Hepatic stellate cell (primary cell): ENCODE results near the gene ZWINT.
A peak's percentile ranks its signal among the peaks of the same experiment; 100 is the strongest.

Experiments used
- DNase-seq: peaks from one replicate; pipeline ENCODE4 v3.0.0; 2011; ENCODE audit warnings: low spot score

Gene ZWINT, protein sequence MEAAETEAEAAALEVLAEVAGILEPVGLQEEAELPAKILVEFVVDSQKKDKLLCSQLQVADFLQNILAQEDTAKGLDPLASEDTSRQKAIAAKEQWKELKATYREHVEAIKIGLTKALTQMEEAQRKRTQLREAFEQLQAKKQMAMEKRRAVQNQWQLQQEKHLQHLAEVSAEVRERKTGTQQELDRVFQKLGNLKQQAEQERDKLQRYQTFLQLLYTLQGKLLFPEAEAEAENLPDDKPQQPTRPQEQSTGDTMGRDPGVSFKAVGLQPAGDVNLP

DNA sequence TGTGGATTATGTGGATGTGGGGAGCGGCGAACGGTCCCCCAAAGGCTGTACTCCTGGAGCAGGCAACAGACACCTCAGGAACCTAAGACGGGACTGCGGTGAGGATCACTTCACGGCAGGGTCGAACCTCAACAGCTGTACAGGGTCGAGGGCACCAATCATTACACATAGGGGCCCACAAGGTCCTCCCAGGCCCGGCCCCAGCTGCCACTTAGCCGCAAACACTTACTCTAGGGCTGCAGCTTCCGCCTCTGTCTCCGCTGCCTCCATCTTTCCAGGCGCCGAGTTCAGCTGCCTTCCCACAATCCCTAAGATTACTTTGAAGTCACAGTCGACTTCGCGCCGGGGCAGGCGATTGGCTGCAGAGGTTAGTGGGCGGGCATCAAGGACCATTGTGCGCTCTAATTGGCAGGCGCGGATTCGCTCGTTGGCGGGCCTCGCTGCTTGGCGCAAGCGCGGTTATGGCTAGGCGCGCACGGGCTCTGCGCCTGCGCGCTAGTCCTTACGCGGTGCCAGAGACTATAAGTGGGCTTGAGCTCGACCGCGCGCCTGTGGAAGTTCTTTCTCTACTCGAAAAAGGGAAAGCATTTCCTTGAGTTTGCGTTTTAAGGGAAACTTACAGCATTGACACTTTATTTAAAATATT lies at the start of gene ZWINT:
Gene ZWINT, minus strand, starts transcription at position 293 of the 646 bp plus-strand sequence. Its CDS starts 23 bp downstream, at position 270.
- DNase-seq = peak; percentile 92

DNA sequence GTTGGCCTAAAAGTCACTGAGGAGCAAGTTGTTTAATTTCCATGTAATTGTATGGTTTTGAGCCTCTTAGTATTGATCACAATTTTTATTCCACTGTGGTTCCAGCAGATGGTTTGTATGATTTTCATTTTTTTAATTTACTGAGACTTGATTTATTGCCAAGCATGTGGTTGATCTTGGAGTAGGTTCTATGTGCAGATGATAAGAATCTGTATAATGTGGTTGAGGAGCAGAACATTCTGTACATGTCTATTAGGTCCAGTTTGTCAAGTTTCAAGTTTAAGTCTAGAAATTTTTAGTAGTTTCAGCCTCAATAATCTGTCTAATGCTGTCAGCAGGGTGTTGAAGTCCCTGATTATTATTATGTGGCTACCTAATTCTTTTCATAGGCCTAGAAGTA lies 22.7 kb upstream of the ZWINT start:
- no peak for DNase-seq

DNA sequence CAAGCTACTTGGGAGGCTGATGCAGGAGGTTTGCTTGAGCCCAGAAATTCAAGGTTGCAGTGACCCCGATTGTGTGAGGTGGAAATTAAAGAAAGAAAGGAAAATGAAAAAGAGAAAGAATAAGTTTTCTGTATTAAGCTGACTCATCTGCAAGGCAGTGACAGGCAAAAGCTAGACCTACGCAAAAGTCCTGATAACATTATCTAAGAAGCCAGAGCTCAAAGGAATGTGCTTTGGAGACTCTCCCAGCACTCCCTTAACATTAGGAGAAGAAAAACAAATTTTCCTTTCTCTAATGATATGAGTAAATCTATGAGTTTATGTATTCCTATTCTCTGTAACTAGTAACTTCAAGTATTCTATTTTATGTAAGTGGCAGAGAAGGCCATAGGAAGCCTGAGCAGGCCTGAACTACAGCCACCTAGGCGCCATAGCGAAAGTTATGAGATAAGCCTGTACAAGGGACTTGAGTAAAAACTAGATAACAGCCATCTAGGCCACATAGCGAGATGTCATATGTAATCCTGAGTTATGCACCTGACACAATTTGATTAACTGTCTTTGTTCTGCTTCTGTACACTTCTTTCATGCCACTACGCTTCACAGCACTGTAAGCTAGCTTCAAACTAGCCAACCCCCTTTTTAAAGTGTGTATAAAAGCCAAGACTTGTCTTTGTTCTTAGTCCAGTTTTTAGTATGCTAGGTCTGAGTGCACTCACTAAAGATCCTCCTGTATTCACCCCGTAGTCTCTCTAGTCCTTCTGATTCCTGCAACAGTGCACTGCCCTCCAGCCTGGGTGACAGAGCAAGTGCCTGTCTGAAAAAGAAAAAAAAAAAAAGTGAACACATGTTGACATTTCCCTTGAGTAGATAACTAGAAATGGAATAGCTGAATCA lies 9.4 kb upstream of the ZWINT start:
- no peak for DNase-seq

DNA sequence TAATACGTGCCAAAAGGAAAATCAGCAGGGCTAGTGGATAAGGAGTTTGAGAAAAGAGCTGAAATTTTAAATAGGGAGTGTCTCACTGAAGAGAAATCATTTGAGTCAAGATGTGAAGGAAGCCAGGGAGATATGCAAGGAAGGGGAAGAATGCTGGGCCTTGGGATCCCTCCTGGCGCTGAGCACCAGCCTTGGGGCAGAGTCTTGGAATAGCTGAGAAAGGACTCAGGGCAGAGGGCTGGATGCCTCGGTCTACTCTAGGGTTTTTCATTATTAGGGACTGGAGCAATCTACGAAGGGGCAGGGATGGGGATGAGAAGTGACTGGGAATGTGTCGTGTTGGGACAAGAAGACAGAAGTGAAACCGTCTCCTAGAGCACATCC lies 484 bp downstream of the ZWINT start:
- DNase-seq = no peak

DNA sequence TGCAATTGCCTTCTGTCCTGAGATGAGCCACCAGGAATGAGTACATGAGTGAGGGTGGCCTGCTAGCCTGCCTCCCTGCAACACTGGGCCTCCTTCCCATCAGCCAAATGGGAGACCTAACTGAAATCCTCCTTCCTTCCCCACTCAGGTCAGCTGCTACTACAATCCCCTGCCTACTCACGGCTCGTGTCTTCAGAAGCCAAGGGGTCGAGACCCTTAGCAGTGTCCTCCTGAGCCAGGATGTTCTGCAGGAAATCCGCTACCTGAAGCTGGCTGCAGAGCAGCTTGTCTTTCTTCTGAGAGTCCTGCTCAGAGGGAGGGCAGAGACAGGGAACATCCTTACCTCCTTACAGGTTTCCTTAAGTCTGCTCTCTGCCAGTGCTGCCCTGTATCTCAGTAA lies 1.2 kb downstream of the ZWINT start:
- no peak for DNase-seq

DNA sequence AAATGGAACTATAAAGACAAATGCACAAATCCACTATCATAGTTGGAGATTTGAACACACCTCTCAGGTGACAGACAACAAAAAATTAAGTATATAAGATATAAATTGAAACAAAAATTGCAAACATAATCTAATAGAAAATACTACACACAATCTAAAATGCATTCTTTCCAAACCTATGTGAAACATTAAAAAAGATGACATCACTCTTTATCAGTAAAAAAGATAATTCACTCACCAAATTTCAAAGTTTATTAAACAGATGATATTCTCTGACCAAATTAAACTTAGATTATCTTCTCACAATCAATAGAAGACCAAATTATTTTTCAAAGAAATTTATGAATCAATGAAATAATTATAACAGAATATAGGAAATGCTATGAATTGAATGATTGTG lies 4.0 kb downstream of the ZWINT start:
- DNase-seq = no peak

DNA sequence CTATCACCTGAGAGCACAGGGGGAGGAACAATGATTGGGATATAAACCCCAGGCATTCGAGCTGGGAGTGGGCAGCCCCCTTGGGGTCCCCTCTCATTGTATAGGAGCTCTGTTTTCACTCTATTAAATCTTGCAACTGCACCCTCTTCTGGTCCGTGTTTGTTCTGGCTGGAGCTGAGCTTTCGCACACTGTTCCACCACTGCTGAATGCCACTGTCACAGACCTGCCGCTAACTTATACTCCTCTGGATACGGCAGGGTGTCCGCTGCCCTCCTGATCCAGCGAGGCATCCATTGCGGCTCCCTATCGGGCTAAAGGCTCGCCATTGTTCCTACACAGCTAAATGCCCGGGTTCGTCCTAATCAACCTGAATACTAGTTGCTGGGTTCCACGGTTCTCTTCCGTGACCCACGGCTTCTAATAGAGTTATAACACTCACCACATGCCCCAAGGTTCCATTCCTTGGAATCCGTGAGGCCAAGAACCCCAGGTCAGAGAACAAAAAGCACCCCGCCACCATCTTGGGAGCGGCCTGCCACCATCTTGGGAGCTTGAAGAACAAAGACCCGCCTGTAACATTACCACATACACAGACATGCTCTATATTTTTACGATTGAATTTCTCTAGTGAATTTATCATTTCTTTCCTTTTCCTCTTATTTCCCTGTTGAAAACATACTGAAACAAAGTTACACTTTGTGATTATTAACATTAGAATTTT lies 9.0 kb downstream of the ZWINT start:
- DNase-seq = no peak

DNA sequence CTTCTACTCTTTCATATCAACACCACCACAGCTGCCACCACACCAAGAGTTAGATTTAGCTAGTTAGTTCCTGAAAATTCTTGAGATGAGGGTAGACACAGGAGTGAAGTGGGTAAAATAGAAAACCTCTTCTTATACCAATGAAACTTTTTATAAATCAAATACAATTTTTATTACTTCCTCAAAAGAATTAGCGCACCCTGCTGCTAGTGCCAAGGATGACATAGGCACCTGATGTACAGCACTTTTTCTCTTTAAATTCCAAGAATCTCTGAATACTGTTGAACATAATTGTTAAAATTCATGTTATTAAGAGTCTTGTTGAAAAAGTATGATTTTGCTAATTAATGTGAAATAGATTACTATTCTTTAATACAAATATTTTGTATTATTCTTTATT lies 11.4 kb downstream of the ZWINT start:
- DNase-seq = no peak

DNA sequence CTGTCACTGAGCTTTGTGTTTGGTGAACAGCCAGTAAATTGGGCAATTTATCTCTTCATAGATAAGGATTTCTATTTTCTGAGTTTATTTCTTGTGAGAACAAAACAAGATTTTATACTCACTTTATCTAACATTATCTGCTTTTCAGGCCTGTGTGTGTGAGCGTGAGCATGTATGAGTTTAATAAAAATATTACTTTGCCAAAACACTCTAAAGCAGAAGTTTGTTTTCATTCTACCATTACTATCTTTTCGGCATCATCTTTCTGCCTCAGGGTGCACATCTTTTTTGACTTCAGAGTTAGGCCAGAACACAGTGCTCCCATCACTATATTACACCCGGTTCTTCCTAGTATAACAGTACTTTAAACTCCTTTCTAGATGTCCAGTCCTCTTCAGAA lies 13.0 kb downstream of the ZWINT start:
- no peak for DNase-seq

DNA sequence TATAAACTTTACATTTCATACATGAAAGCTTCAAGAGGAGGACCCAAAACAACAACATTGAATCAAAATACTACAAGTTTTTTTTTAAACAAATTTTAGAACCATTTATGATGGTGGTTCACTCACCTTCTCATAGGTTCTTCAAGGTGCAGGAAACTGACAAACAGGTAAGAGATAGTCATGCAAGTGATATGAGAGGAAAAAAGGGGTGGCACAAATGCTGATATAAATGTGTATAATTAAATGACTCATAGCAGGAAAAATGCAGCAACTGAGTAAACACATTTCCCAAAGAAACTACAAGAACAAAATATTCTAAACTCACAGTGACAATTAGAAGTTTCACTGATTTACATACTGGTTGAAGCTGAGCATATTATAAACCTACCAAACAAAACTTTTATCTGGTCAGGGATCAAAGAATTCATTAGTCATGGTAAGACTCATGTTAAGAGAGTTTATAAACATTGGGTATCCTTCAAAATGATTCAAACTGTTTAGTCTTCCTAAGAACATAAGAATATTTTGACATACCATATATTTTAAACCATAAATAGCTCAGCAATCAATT lies 14.1 kb downstream of the ZWINT start:
- peak; percentile 3 for DNase-seq

DNA sequence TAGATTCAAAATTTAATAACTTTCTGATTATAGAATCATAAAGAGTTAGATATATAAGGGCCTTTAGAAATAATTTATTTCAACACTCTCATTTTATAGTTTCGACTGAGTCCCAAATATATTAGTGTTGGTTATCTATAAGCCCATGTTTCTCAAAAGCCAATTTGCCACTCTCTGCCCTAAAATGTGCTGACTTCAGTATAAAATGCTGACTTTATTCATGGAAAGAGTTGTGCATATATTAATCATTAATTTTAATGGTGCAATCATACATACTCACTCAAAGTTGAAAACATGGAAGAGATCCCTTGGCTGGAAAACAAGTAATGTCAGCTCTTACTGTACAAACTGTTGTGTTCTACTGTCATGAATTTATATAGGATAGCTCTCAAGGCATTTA lies 19.4 kb downstream of the ZWINT start:
- no peak for DNase-seq

DNA sequence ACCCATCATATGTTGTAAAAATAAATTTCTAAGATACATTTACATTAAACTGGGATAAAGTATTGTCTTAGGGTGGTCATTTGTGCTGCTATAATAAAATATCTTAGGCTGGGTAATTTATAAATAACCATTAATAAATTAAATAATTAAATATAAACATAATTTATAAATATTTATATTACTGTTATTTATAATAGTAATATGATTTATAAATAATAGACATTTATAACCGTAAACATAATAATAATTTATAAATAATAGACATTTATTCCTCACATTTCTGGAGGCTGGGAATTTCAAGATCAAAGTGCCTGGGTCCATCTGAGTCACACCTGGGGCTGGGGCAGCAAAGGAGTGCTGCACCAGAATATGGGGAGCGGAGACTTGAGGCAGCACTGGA lies 31.1 kb downstream of the ZWINT start:
- no peak for DNase-seq

DNA sequence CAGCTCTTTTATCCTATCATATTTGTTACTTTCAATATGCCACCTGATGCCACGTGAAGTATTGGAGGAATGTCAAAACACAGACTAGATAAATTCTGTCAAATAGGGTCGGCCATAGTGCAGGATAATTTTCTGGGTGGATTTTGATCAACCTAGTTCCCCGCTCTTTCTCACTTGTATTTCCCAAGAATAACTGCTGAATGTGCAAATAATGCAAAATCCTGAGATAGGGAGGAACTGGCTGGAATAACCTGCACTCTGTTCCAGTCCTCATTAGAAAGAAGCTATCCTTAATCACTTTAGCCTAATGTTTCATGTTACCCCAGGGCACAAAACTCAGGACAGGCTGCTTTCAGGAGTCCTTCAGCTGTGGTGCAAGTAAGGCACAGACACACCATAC lies 33.9 kb downstream of the ZWINT start:
- no peak for DNase-seq

DNA sequence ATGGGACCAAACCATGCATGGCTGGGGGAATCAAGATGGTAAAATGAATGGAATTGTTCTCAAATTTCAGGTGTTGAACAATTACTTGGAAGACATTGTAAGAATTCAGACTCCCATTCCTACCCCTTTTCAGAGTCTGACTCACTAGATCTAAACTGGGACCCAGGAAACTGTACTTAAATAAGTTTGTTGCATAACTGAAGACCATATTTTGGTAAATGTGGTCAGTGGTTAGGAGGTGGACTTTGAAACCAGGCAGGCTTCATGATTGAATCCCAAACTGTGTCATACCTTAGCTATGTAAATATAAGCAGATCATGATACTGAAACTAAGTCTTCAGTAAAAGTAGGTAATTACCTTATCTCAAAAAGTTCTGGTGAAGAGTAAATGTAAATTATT lies 41.7 kb downstream of the ZWINT start:
- no peak for DNase-seq

DNA sequence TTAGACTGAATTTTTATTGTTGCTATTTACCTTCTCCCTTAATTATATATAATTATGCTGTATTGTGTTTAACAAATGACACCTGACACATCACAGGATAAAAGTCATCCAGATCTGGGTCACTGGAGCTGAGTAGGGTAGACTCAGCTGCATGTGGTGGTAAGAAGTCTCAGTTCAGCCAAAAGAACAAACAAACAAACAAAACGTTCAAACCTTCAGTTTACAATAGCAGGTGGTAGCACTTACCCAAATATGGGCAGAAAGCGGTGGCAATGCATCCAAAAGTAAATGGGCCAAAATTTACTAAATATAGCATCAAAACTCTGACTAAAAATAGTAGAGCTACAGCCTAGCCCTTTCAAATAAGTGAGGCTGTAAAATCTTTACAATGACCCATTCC lies 42.2 kb downstream of the ZWINT start:
- no peak for DNase-seq

DNA sequence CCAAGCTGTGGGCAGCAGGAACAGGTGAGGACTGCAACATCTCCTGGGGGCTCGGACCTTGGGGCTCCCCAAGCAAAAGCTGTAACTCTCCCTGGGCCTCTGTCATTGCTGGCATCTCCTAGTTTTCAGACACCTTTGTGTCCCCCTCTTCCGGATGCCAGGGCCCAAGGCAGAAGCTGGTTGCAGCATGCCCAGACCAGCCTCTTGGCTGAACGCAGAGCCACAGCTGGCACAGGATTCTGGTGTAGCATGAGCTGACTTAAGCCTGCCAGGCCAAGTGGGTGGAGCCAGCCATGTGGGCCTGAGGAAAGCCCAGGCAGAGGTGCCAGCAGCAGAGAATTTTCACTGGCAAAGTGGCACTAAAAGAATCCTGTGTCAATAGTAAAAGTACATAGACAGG lies 43.5 kb downstream of the ZWINT start:
- no peak for DNase-seq

DNA sequence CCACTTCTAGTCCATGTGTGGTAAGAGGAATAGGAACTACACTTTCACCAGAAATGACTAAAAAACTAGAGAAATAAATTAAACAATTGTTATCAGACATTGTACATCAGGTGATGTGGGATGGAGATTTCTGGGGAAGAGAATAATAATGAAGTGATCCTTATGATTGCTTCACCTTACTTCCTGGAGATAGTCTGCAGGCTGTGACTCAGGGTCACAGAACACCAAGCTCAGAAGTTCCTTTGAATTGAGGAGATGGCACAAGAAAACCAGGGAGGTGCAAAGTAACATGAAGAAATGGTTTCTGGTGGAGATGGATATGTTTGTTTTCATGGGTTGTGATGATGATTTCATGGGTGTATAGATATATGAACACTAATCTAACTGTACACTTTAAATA lies 44.5 kb downstream of the ZWINT start:
- DNase-seq = no peak
